IMR-90 (cell line): ENCODE results near the gene YIPF1.

Experiments
- CEBPB ChIP-seq: IDR thresholded peaks from 2 replicates; pipeline ENCODE4 v1.6.1; 2012; ENCODE audit warnings: low read depth, low read length, improper control_type of control experiment
- CHD1 ChIP-seq: IDR thresholded peaks from 2 replicates; pipeline ENCODE4 v1.6.1; 2012; ENCODE audit warnings: low read depth, low read length, improper control_type of control experiment
- CTCF ChIP-seq: conservative IDR thresholded peaks from 2 replicates; pipeline ENCODE4 v1.5.1; 2012; ENCODE audit warnings: mild to moderate bottlenecking, low read depth, low read length, improper control_type of control experiment
- ELK1 ChIP-seq: fragments of 150-350 bp; IDR thresholded peaks from 2 replicates; pipeline ENCODE4 v1.6.1; 2016; ENCODE audit warnings: low read depth, mild to moderate bottlenecking, low read length, moderate library complexity, borderline replicate concordance
- FOS ChIP-seq: fragments of 150-350 bp; IDR thresholded peaks from 2 replicates; pipeline ENCODE4 v1.6.1; 2016; ENCODE audit warnings: low read depth, low read length
- MAFK ChIP-seq: IDR thresholded peaks from 2 replicates; pipeline ENCODE4 v1.6.1; 2012; ENCODE audit warnings: low read depth, low read length, improper control_type of control experiment
- MXI1 ChIP-seq: IDR thresholded peaks from 2 replicates; pipeline ENCODE4 v1.6.1; 2012; ENCODE audit warnings: low read depth, mild to moderate bottlenecking, low read length, moderate library complexity, borderline replicate concordance
- POLR2A ChIP-seq: IDR thresholded peaks from 2 replicates; pipeline ENCODE4 v1.6.1; 2012; ENCODE audit warnings: mild to moderate bottlenecking, low read depth, low read length
- RAD21 ChIP-seq: IDR thresholded peaks from 2 replicates; pipeline ENCODE4 v1.6.1; 2012; ENCODE audit warnings: low read length, improper control_type of control experiment
- RCOR1 ChIP-seq: IDR thresholded peaks from 2 replicates; pipeline ENCODE4 v1.6.1; 2012; ENCODE audit warnings: mild to moderate bottlenecking, low read length, improper control_type of control experiment; ENCODE audit not compliant: insufficient replicate concordance
- RFX5 ChIP-seq: IDR thresholded peaks from 2 replicates; pipeline ENCODE4 v1.8.0; 2012; ENCODE audit warnings: low read depth, mild to moderate bottlenecking, low read length, moderate library complexity
- USF2 ChIP-seq: fragments of 150-350 bp; IDR thresholded peaks from 2 replicates; pipeline ENCODE4 v1.6.1; 2017; ENCODE audit warnings: mild to moderate bottlenecking, antibody characterized with exemption, low read length, low read depth

GRCh38 chr1:53905509-53905908, 15.9 kb upstream of the YIPF1 start:
- no peak for TF ChIP-seq CTCF
- no peak for TF ChIP-seq RFX5
- no peak for TF ChIP-seq POLR2A
- TF ChIP-seq RAD21: no peak
- no peak for TF ChIP-seq ELK1
- no peak for TF ChIP-seq MAFK
- TF ChIP-seq RCOR1: no peak
- TF ChIP-seq CHD1: no peak
- TF ChIP-seq MXI1: no peak
- no peak for TF ChIP-seq CEBPB
- TF ChIP-seq USF2: no peak
- no peak for TF ChIP-seq FOS
